ENCODE results near the gene KLHDC1.

Gene KLHDC1

DNA sequence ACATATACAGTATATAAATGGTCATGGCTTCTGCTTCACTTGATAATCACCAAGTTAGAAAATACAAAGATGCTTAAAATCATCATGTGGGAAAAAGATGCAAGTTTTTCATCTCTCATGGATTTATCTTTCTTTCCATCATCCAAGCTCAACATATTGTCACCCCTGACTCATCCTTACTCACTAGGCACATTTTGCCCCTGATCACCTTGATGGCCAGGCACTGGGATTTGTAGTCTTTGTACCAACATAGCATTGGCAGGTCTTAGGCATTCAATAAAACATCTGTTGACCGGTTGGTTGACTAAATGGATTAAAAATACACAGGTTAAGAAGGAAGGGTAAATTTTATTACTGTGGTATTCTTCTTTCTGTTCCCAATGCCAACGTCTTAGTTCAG lies 103.1 kb downstream of the KLHDC1 start:
- DNase-seq, result no peak

All from amniotic stem cell (primary cell).